Spleen (tissue), 7 donors: ENCODE measurements around the gene GPRIN3.

Experiments
- POLR2A ChIP-seq, 3 donors: fragments of 450-650 bp; IDR thresholded peaks; one replicate each; pipeline ENCODE4 v1.5.1; 2017; ENCODE audit warnings: antibody characterized with exemption in 3 of 3, mild to moderate bottlenecking in 1 of 3
- POLR2AphosphoS5 ChIP-seq, 3 donors: sonication (generic); formaldehyde crosslinking; IDR thresholded peaks; one replicate each; pipeline ENCODE4 v1.5.1; 2017; ENCODE audit warnings: antibody characterized with exemption in 3 of 3
- TF ChIP-seq, protein P1 (sequence below), 11 experiments: fragments of 200-600 bp in 7 of 11; fragments of 450-650 bp in 4 of 11; sonication (generic) in 4 of 11; IDR thresholded peaks in 8 of 11; conservative IDR thresholded peaks in 3 of 11; 1 replicate in 7 of 11; 2 replicates in 4 of 11; pipeline versions ENCODE4 v1.4.0 to v1.8.0; 2016 to 2021; ENCODE audit warnings: antibody characterized with exemption in 11 of 11, inconsistent platforms in 4 of 11, mild to moderate bottlenecking in 1 of 11
- donor health status: DM: no; HTN: no; CAD: no; lungs with moderate emphysema.
- donor health status: DM: no; HTN: no; CAD: no.
- donor health status: DM: no; HTN: no; CAD: no.

- TF ChIP-seq, protein P1, sequence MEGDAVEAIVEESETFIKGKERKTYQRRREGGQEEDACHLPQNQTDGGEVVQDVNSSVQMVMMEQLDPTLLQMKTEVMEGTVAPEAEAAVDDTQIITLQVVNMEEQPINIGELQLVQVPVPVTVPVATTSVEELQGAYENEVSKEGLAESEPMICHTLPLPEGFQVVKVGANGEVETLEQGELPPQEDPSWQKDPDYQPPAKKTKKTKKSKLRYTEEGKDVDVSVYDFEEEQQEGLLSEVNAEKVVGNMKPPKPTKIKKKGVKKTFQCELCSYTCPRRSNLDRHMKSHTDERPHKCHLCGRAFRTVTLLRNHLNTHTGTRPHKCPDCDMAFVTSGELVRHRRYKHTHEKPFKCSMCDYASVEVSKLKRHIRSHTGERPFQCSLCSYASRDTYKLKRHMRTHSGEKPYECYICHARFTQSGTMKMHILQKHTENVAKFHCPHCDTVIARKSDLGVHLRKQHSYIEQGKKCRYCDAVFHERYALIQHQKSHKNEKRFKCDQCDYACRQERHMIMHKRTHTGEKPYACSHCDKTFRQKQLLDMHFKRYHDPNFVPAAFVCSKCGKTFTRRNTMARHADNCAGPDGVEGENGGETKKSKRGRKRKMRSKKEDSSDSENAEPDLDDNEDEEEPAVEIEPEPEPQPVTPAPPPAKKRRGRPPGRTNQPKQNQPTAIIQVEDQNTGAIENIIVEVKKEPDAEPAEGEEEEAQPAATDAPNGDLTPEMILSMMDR (IDR thresholded peaks at IDR 0.05 in 8 of 11, conservative IDR thresholded peaks at IDR 0.05 in 3 of 11): no peak
- TF ChIP-seq POLR2A (IDR thresholded peaks at IDR 0.05) (no peak), POLR2AphosphoS5 (IDR thresholded peaks at IDR 0.05) (no peak)
These were observed 8.6 kb upstream of the GPRIN3 start for GRCh38 chr4:89316211-89316610.
